Endothelial cell (in vitro differentiated cells): ENCODE results near the gene TTPAL. TPM values are rescaled to one million over a fixed set of nuclear protein-coding genes. Genes with fewer than 3 reads are reported as not detected.

Experiments
- DNase-seq: peaks from one replicate; pipeline ENCODE4 v3.0.0; 2021; ENCODE audit warnings: low spot score
- H3K27ac Mint-ChIP-seq: one replicate; pipeline ENCODE4 v1.8.0; 2021; ENCODE audit warnings: mixed read lengths, inconsistent platforms; ENCODE audit not compliant: unreplicated experiment
- H3K27me3 Mint-ChIP-seq: one replicate; pipeline ENCODE4 v1.8.0; 2021; ENCODE audit warnings: mild to moderate bottlenecking, moderate library complexity, mixed read lengths, inconsistent platforms; ENCODE audit not compliant: unreplicated experiment
- H3K36me3 Mint-ChIP-seq: one replicate; pipeline ENCODE4 v1.8.0; 2021; ENCODE audit warnings: mild to moderate bottlenecking, low read depth, mixed read lengths, inconsistent platforms; ENCODE audit not compliant: unreplicated experiment
- H3K4me1 Mint-ChIP-seq: one replicate; pipeline ENCODE4 v1.8.0; 2021; ENCODE audit warnings: mild to moderate bottlenecking, mixed read lengths, inconsistent platforms; ENCODE audit not compliant: unreplicated experiment
- H3K4me3 Mint-ChIP-seq: one replicate; pipeline ENCODE4 v1.8.0; 2021; ENCODE audit warnings: mild to moderate bottlenecking, mixed read lengths, inconsistent platforms; ENCODE audit not compliant: unreplicated experiment
- H3K9me3 Mint-ChIP-seq: one replicate; pipeline ENCODE4 v1.8.0; 2021; ENCODE audit warnings: mixed read lengths, inconsistent platforms; ENCODE audit not compliant: unreplicated experiment
- CTCF ChIP-seq: fragments of 200-600 bp; sonication (generic); IDR thresholded peaks from one replicate; pipeline ENCODE4 v1.5.0; 2021; ENCODE audit warnings: antibody characterized with exemption; ENCODE audit not compliant: unreplicated experiment
- long read RNA-seq: library from polyadenylated mRNA; unstranded; transcript quantifications from one replicate; pipeline ENCODE4 v2.0.0, GENCODE V29; 2020; ENCODE audit not compliant: unreplicated experiment
- total RNA-seq: library from RNA; stranded (reverse); fragmentation: NEBNext Ultra II Directional; extraction: Animal tissue kit (Norgen Biotek cat#: 25700); gene quantifications from one replicate; pipeline ENCODE4 v1.2.1, GENCODE V29; 2021; ENCODE audit not compliant: unreplicated experiment

TTPAL gene
- 10.3 TPM for total RNA-seq
- long read RNA-seq, full-length matches to known transcripts = 1 of 6 reads
- long read RNA-seq, partial matches to known transcripts = 1 of 6 reads
- long read RNA-seq, other reads (novel, unspliced or antisense) = 4 of 6 reads

DNA sequence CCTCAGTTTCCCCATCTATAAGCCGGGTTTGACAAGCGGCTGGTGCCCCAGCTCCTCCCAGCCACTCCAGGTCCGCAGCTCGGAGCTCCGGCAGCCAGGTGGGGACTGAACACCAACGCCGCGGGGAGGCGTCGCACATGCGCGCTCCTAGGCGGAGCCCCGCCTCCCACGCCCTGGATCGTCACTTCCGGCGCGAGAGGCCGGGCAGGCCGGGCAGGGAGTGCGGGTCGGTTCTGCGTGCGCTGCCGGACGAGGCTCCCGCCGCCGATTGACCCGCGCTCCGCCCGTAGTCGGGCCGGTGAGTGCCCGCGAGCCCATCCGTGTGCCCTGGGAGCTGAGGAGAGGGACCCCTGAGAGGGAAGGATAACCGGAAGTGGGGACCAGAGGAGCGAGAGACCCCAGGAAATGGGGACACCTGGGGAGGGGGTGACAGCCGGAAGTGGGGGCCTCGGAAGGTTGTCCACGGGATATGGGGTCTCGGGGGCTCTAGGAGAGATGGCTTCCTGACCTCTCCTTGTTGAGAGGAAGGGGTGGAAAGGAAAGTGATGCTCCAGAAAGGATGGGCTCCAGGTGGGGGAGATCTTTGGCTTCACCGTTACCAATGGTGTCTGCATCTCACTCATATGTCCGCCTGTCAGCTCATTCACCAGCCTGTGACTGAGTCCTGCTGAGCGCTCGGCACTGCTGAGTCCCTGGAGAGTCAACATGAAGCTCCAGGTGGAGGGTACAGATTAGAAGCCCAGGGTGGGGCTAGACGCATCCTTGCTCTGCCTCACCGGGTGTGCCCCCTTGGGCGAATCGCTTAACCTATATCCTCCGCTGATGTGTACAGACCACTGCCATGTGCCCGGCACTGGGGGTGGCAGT is at the start of gene TTPAL:
Gene TTPAL (plus strand): TSS at position 181 of the 867 bp plus-strand sequence. CDS start 4,126 bp downstream, outside the sequence.
- DNase-seq = peak; percentile 87
- H3K4me3 Mint-ChIP-seq = peak within 1 kb of the TSS; percentile 90
- H3K4me1 Mint-ChIP-seq = peaks cover 12% of the 10 kb centered on the region
- no peak within 1 kb of the TSS for H3K27ac Mint-ChIP-seq
- H3K27me3 Mint-ChIP-seq = peaks cover 8% of the 10 kb centered on the region
- H3K9me3 Mint-ChIP-seq = no peaks in the 10 kb centered on the region
- no peak for TF ChIP-seq CTCF
- peaks cover 6% of the 10 kb centered on the region for H3K36me3 Mint-ChIP-seq

DNA sequence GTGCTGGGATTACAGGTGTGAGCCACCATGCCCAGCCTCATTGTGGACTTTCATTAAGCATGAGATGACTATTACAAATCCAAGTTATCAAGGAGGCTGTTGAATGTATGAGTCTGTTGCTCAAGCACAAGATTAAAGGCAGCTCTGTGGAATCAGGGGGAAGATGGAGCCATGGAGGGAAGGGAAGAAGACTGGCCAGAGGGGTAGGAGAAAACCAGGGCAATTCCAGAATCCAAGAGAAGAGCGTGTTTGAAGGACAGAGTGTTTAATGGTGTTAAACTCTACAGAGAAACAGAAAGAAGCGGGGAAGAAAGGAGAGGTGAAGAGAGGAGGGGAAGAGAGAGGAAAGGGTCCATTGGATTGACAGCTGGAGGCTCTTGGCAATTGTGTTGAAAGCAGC is 49.8 kb upstream of the TTPAL start:
- Mint-ChIP-seq H3K27ac (no peak overlapping the region), H3K4me1 (no peaks in the 10 kb centered on the region)
- no peak for DNase-seq

GRCh38 chr20:44426879-44427790 is 48.5 kb upstream of the TTPAL start:
- DNase-seq = no peak
- Mint-ChIP-seq H3K4me1 (no peaks in the 10 kb centered on the region), H3K36me3 (no peaks in the 10 kb centered on the region), H3K9me3 (no peaks in the 10 kb centered on the region), H3K27me3 (peaks cover 7% of the 10 kb centered on the region), H3K4me3 (no peak overlapping the region), H3K27ac (no peak overlapping the region)
- no peak for TF ChIP-seq CTCF

More for the DNA sequence above, 49.8 kb upstream of the TTPAL start:
- no peaks in the 10 kb centered on the region for H3K36me3 Mint-ChIP-seq
- H3K4me3 Mint-ChIP-seq = no peak overlapping the region
- no peaks in the 10 kb centered on the region for H3K9me3 Mint-ChIP-seq
- no peak for TF ChIP-seq CTCF
- H3K27me3 Mint-ChIP-seq = peaks cover 4% of the 10 kb centered on the region

DNA sequence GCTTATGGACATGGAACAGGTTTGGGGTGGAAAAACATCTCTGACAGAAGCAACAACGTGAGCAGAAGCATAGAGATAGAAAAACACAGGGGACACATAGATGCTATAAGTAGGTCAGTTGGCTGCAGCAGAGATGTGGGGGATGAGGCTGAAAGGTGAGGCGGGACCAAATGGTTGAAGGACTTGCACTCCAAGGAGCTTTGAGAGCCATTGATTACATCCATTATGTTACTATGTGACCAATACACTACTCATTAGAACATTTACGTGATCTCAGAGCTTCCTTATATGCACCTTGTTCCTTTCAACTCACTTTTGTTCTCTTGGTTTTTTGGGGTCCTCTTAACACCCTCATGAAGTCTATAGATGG is 47.9 kb upstream of the TTPAL start:
- Mint-ChIP-seq H3K36me3 (no peaks in the 10 kb centered on the region), H3K27ac (no peak overlapping the region), H3K4me1 (no peaks in the 10 kb centered on the region), H3K9me3 (no peaks in the 10 kb centered on the region), H3K27me3 (peaks cover 7% of the 10 kb centered on the region), H3K4me3 (no peak overlapping the region)
- DNase-seq = no peak
- TF ChIP-seq CTCF = no peak
